ENCODE data around the gene TAGLN.

GRCh38 chr11:117181586-117182550, 17.3 kb upstream of the TAGLN start:
- TF ChIP-seq CTCF (IDR thresholded peaks at IDR 0.05) (no peak), RFX5 (IDR thresholded peaks at IDR 0.05; ENCODE audit: low read length) (no peak), MXI1 (IDR thresholded peaks at IDR 0.05; ENCODE audit: low read depth, low read length) (no peak), ELF1 (IDR thresholded peaks at IDR 0.05) (no peak), SMC3 (IDR thresholded peaks at IDR 0.05; ENCODE audit: low read depth, low read length) (no peak), EZH2phosphoT487 (IDR thresholded peaks at IDR 0.05; ENCODE audit: borderline replicate concordance, low read depth) (no peak), CHD2 (IDR thresholded peaks at IDR 0.05; ENCODE audit: low read length, partially characterized antibody) (no peak), TAF1 (IDR thresholded peaks at IDR 0.05; ENCODE audit: borderline replicate concordance, low read depth, low read length) (no peak), EP300 (IDR thresholded peaks at IDR 0.05; ENCODE audit: borderline replicate concordance in 1 of 2, low read depth in 1 of 2, low read length in 1 of 2) (no peak), NRF1 (IDR thresholded peaks at IDR 0.05; ENCODE audit: low read depth, low read length) (no peak), FOXJ3 (CRISPR knock-in tag; IDR thresholded peaks at IDR 0.05) (no peak)
- TF ChIP-seq, protein P1, sequence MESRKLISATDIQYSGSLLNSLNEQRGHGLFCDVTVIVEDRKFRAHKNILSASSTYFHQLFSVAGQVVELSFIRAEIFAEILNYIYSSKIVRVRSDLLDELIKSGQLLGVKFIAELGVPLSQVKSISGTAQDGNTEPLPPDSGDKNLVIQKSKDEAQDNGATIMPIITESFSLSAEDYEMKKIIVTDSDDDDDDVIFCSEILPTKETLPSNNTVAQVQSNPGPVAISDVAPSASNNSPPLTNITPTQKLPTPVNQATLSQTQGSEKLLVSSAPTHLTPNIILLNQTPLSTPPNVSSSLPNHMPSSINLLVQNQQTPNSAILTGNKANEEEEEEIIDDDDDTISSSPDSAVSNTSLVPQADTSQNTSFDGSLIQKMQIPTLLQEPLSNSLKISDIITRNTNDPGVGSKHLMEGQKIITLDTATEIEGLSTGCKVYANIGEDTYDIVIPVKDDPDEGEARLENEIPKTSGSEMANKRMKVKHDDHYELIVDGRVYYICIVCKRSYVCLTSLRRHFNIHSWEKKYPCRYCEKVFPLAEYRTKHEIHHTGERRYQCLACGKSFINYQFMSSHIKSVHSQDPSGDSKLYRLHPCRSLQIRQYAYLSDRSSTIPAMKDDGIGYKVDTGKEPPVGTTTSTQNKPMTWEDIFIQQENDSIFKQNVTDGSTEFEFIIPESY (IDR thresholded peaks at IDR 0.05; ENCODE audit: borderline replicate concordance, low read depth) = no peak
